Measurements from ENCODE around the gene KATNB1.

Gene KATNB1

DNA sequence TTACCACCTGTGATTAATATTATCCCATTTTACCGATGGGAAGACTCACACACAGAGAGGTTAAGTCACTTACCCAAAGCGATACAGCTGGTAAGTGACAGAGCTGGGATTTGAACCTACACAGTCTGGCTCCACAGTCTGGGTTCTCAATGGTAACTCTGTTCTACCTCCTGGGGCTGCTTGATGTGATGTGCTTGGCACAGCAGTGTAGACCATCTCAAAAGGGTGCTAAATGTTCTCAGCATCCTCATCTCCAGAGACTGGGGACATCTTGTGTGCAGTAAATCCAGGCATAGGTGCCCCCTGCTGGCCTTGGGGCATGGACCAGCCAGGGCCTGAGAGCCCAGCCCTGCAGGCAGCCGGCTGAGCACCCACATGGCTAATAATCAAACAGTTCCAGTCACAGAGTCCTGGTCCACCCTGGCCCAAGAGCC lies 15.4 kb upstream of the KATNB1 start:
- intact Hi-C loops (cut with DNase I; ENCODE audit: low total_unique reads) = no loop called here
- DNase-seq = no peak
- TF ChIP-seq, protein P1, sequence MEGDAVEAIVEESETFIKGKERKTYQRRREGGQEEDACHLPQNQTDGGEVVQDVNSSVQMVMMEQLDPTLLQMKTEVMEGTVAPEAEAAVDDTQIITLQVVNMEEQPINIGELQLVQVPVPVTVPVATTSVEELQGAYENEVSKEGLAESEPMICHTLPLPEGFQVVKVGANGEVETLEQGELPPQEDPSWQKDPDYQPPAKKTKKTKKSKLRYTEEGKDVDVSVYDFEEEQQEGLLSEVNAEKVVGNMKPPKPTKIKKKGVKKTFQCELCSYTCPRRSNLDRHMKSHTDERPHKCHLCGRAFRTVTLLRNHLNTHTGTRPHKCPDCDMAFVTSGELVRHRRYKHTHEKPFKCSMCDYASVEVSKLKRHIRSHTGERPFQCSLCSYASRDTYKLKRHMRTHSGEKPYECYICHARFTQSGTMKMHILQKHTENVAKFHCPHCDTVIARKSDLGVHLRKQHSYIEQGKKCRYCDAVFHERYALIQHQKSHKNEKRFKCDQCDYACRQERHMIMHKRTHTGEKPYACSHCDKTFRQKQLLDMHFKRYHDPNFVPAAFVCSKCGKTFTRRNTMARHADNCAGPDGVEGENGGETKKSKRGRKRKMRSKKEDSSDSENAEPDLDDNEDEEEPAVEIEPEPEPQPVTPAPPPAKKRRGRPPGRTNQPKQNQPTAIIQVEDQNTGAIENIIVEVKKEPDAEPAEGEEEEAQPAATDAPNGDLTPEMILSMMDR (IDR thresholded peaks at IDR 0.05) = peak in 1 of 2 experiments; percentile 26
- Histone ChIP-seq H3K27me3 (peaks cover 0 to 20% of the 10 kb centered on the region in 2 donors), H3K4me1 (no peaks in the 10 kb centered on the region), H3K9me3 (no peaks in the 10 kb centered on the region), H3K36me3 (no peaks in the 10 kb centered on the region), H3K27ac (no peak overlapping the region), H3K4me3 (no peak overlapping the region)

DNA sequence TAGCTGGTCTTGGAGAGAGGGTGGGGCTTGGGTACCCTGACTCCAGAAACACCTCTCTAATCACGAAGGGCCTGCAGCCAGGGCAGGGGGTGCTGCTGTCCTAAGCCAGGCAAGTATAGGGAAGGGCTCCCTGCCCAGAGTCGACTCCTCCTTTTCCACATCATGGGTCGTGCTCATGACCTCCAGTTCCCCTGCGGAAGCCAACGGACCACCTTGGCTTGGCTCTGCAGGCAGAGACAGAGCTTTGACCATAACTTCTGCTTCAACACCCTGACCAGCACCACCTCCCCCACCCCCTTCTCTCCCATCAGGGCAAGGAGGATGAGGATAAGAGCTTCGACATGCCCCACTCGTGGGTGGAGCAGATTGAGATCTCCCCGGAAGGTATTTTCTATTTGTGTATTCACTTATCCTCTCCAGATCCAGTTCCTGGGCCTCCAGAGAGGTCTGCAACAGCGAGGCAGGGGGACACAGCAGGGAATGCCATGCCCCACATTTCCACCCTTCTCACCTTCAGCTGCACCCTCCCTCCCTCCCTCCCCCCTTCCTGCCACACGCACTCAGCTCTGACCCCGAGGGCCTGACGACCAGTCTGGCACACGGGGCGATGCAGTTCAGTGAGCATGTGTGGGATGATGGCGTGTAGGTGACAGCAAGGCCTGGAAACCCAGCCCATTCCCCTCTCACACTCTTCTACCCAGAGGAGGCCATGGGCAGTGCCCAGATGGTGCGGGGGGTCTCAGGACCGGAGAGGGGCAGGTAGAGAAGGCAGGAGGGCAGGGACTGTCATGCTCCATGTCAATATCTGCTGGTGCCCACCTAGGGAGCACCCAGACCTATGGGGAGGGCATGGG lies 14.0 kb upstream of the KATNB1 start:
- Histone ChIP-seq H3K4me1 (no peaks in the 10 kb centered on the region), H3K27me3 (peaks cover 0 to 16% of the 10 kb centered on the region in 2 donors), H3K4me3 (no peak overlapping the region), H3K27ac (no peak overlapping the region), H3K9me3 (no peaks in the 10 kb centered on the region), H3K36me3 (no peaks in the 10 kb centered on the region)
- intact Hi-C loops (cut with DNase I; ENCODE audit: low total_unique reads) = no loop called here
- TF ChIP-seq, protein P1 (IDR thresholded peaks at IDR 0.05) = no peak
- DNase-seq = no peak

DNA sequence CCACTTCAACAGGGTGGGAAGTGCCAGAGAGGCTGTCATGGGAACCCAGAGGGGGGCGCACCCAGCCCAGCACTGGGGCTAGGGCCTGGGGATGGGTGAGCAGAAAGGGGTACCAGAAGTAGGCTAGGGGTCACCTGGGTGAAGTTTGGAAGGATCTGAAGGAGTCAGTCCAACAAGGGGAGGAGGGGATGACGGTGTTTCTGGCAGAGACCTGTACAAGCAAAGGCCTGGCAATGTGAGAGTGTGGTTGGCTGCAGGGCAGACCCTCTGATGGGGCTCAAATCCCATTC lies 13.4 kb upstream of the KATNB1 start:
- no peaks in the 10 kb centered on the region for H3K36me3 ChIP-seq
- intact Hi-C loops (cut with DNase I; ENCODE audit: low total_unique reads) = no loop called here
- no peaks in the 10 kb centered on the region for H3K9me3 ChIP-seq
- TF ChIP-seq, protein P1 (IDR thresholded peaks at IDR 0.05) = no peak
- no peak overlapping the region for H3K27ac ChIP-seq
- DNase-seq = no peak
- no peak overlapping the region for H3K4me3 ChIP-seq
- peaks cover 0 to 16% of the 10 kb centered on the region in 2 donors for H3K27me3 ChIP-seq
- H3K4me1 ChIP-seq = no peaks in the 10 kb centered on the region

DNA sequence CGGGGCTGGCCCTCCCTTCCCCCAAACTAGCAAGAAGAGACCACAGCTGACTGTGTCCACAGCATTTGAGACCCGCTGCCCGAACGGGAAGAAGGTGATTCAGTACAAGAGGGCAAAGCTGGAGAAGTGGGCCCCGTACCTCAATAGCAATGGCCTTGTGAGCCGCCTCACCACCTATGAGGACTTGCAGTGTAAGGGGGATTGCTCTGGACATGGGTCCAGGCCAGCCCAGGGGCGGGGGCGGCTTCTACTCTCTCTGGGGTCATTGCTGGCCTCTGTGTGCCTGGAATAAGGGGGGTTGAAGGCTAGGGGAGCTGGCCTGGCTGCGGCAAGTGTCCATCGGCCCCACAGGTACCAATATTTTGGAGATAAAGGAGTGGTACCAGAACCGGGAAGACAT lies 12.9 kb upstream of the KATNB1 start:
- intact Hi-C loops (cut with DNase I; ENCODE audit: low total_unique reads) = no loop called here
- Histone ChIP-seq H3K27me3 (peaks cover 0 to 16% of the 10 kb centered on the region in 2 donors), H3K4me1 (no peaks in the 10 kb centered on the region), H3K4me3 (no peak overlapping the region), H3K36me3 (no peaks in the 10 kb centered on the region), H3K27ac (no peak overlapping the region), H3K9me3 (no peaks in the 10 kb centered on the region)
- TF ChIP-seq, protein P1 (IDR thresholded peaks at IDR 0.05) = no peak
- no peak for DNase-seq

DNA sequence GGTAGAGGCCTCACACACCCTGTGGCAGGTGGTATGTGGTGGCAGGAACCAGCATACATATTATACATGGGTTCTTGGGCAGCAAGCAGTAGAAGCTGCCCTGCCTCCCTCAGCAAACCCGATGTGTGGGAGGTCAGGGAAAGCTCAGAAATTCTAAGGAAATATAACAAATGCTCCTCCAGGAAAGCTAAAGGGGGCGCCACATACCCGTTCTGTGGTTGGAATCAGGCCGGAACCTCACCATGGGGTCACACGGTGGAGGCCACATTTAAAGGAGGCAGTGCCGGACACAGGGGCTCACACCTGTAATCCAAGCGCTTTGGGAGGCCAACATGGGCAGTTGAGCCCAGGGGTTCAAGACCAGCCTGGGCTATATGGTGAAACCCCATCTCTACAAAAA lies 12.4 kb upstream of the KATNB1 start:
- Histone ChIP-seq H3K4me1 (no peaks in the 10 kb centered on the region), H3K36me3 (no peaks in the 10 kb centered on the region), H3K27me3 (peaks cover 0 to 16% of the 10 kb centered on the region in 2 donors), H3K27ac (no peak overlapping the region), H3K4me3 (no peak overlapping the region), H3K9me3 (no peaks in the 10 kb centered on the region)
- no peak for DNase-seq
- intact Hi-C loops (cut with DNase I; ENCODE audit: low total_unique reads) = no loop called here
- TF ChIP-seq, protein P1 (IDR thresholded peaks at IDR 0.05) = no peak

All from tibial artery (tissue), 4 donors.